Activated T-cell treated with anti-CD3 and anti-CD28 coated beads for 48 hours (primary cell): ENCODE results near the gene ZNF827.

Source experiments
- DNase-seq: peaks from one replicate; pipeline ENCODE4 v3.0.0-alpha.2; 2020; ENCODE audit warnings: low read depth

Gene ZNF827

DNA sequence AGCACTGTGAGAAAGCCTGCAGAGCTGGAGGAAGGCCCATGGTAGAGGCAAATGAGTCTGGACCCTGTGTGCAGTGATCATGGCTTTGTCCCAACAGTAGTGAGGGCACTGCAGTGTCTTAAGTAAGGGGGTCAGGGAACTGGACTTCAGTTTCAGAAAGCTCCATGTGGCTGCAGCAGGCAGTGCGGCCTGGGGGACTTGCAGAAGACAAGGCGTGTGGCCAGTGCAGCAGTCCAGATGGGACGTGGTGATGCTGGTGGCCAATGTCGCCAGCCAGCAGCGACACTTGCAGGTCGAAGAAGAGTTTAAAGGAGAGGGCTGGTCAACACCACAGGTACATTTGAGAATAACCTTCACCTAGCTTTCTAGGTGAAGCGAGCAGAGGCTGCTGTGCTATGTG, 113.4 kb downstream of the ZNF827 start:
- DNase-seq = no peak

- DNase-seq = no peak
These were observed 114.2 kb downstream of the ZNF827 start for GRCh38 chr4:145824463-145824862.

DNA sequence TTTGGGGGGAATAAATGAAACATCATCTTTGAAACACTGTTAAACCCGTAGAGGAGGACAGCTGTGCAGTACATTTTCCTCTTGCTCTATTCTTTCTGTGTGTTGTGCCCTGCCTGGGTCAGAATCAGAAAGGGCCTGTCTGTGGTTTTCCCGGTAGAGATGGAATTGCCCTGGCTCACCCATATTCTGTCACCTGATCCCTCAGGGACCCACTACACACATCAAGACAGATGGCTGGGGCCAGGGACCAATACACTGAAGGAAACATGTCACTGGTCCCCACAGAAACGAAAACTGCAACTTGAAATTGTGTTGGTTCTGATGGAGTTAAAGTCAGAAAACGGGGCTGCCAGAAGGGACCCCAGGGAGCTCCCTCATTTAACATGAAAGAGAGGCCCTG, 114.9 kb downstream of the ZNF827 start:
- DNase-seq = no peak

GRCh38 chr4:145822581-145822980, 116.0 kb downstream of the ZNF827 start:
- DNase-seq = no peak

DNA sequence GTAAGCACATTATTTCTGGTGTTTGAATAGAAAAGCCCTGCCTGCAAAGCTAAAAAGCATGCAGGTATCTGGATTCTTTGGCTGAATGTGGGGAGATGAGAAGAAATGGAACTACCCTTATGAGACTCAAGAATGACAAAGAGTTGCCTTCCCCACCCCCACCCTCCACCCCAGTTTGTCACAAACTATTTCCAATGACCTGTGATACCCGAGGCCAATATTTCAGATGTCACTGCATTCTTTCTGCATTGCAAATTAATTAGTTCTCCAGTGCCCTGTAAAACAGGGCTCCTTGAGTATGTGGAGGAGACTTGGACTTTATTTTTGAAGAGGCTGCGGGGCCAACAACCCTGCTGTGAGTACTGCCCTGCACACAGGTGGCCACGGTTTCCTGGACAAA, 116.4 kb downstream of the ZNF827 start:
- DNase-seq = no peak

DNA sequence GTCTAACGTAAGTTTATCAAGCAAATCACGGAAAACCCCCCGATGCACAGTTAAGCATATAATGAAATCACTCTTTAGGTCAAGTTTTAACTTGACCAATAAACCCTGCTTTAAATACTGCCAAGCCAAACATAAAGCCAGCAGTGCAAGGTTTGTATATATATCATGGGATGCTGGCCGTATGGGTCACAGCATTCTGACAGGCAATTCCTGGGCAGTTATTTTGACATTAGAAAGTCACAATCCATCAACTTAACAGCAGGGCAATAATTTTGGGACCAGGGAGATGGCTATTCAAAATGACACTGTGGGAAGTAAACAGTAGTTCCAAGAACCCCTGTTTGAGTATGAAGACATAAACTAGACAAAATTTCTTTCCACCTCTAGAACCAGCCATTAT, 116.9 kb downstream of the ZNF827 start:
- no peak for DNase-seq

DNA sequence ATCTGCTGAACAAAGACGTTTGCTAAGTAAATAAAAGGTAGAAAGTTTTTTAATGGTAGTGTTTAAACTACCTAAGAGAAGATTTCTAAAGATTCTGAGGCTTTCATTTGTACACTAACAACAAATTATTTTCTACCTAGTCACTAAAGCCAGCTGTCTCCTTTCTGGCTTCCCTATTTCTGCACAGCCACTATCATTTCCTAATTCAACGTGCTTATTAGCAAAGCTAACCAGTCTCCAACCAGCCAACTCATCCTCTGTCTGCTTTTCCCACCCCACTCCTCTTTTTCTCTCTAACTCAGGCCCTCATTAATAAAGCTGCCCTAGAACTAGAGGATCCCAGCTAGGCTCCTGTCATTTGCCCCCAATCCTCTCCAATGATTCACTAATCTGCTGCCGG, 118.2 kb downstream of the ZNF827 start:
- DNase-seq = no peak

GRCh38 chr4:145819853-145820181, 118.8 kb downstream of the ZNF827 start:
- DNase-seq = no peak

DNA sequence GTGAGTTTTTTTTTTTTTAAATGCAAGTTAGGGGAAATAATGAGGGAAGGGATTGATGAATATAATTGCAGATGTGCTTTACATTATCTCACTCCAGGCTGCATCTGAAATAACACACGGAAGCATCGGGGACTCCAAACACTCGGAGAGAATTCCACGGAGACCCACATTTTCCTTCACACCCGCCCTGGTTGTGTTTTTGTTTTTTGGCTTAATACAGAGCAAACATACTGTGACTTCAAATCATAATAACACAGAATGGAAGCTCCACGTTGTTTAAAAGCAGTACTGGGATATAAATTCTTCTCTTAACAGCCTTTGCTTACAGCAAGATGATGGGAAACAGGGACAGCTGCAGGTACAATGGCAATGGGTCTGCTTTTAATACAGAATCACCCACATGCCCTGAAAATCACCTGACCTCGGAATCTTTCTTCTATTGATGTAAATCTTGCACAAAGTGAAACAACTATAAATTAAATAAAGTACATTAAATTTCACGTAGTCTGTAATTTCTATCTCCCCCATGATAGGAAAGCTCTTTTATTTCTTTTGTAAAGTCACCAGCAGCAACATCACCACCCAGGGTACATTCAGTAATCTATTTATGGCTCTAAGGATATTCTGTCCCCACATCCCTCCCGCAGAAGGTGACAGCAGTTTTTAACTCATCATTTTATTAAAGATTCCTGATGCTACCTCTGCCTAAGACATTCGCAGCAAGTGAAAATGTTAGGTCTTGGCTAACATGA, 119.3 kb downstream of the ZNF827 start:
- DNase-seq = no peak

DNA sequence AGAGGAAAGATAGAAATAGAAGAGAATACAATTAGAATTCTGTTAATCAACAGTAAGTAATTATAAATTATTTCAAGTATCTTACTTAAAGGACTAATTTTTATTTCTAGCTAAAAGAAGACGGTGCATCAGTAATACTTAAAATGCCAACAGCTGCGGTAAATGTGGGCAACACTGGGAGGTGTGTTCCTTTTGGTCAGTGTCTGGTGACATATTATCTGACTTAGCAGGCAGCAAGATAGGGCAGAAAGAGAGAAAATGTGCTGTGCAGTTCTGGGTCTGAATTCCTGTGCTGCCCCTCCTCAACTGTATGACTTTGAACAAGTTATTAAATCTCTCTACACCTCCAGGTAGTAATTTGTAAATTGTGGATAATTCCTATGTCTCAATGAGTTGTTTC, 120.6 kb downstream of the ZNF827 start:
- no peak for DNase-seq

DNA sequence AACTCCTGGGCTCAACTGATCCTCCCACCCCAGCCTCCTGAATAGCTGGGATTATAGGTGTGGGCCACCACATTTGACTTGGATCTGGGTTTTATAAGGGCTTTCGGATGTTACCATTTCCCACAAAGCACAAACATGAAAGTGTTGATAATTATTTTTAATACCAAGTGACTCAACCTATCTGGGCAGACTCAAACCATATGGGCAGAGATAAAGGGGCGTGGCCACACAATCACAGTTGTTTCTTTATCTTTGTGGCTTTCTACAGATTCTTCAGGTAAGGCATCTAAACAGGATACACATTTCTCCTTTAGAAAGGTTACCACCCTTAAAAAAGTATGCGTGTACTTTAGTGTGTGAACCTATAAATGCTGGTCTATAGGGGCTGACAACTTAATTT, 122.5 kb downstream of the ZNF827 start:
- no peak for DNase-seq

DNA sequence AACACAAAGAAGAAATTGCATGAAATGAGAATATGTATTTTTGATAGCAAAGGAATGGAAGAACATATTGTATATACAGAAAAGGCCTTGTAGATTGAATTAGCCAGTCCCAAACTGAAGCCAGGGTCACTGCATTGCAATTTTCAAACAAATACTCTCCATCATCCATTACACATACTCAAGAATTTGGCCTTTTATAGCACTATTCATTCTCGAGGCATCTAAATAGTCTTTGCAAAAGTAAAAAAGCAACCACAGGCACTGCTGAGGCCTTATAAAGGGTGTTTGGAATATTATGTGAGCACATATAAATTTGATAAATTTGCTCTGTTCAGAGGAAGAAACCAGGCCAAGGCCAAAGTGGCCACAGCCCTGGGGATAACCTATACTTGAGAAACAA, 123.0 kb downstream of the ZNF827 start:
- DNase-seq = no peak

DNA sequence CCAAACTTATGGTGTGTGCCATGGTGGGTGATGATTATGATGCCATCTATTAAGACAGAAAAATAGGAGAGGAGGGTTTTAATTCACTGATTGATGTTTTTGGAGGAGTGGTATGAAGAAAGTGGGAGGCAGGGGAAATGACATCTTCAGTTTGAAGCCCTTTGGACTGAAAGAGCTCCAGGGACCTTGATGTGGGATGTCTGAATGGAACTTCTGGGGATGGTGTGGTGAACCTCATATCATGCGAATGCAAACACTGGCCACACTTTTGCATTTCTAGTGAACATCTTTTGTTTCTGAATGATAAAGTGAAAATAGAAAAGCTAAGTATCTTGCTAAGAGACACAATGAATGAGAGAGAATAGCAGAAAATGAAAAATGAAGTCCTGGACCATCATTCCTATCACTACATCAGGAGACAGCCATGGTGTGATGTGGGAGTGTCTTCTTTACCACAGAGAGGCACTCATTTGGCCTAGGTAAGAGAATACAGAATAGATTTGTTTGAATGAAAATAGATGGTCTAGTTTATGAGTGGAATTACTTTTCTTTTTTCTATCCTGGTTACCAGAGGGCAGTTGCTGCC, 123.5 kb downstream of the ZNF827 start:
- no peak for DNase-seq

- DNase-seq = no peak
These were observed 124.4 kb downstream of the ZNF827 start for GRCh38 chr4:145814246-145814645.

DNA sequence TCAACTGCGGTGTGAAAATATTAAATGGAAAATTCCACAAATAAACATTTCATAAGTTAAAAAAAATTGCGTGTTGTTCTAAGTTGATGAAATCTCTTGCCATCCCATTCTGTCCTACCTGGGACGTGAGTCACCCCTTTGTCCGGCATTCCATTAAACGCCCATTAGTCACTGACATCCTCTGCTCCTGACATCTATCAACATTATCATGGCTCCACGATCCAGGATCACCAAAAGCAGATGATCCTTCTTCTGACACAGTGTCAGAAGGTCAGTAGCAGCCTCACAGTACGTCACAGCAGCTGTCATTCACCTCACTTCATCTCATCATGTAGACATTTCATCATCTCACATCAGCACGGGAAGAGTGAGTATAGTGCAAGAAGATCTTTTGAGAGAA, 125.7 kb downstream of the ZNF827 start:
- no peak for DNase-seq

DNA sequence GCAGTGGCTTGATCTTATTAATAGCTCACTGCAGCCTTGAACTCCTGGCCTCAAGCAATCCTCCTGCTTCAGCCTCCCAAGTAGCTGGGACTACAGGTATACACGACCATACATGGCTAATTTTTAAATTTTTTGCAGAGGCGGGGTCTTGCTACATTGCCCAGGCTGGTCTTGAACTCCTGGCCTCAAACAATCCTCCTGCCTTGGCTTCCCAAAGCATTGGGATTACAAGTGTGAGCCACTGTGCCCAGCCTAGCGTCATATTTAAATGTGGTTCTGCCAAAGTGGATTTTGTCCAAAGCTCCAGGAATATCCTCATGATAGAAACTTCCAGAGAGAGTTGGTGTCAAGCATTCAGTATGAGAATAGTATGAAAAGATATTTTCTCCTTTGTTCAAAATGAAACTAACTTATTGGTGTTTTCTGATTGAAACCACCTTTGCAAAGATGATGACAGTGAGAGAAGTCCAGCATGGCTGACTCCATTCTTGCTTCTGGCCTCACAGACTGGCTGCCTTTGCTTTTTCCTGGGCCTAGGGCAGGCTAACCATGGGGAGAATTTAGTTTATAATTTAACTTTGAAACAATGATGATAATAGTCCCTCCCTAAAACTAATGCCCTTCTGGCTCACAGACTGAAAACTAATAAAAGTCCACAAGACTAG, 129.6 kb downstream of the ZNF827 start:
- DNase-seq = no peak

GRCh38 chr4:145808021-145808650, 130.5 kb downstream of the ZNF827 start:
- DNase-seq = no peak

DNA sequence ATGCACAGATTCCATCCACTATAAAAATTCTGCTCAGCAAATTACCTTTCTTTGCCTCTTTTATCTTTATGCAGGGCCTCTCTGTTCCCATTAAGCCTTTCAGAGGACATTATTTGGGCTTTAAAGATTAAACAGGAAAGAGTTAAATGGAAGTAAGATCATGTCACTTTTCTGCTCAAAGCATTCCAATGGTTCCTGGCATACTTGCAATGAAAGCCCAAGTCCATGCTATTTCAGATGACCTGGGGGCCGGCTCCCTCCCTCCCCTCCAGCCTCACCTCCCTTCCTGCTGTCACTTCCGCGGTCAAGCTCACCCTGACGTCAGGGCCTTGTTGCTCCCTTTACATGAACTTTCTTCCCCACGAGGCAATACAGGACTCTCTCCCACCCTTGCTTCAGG, 133.1 kb downstream of the ZNF827 start:
- DNase-seq = no peak

DNA sequence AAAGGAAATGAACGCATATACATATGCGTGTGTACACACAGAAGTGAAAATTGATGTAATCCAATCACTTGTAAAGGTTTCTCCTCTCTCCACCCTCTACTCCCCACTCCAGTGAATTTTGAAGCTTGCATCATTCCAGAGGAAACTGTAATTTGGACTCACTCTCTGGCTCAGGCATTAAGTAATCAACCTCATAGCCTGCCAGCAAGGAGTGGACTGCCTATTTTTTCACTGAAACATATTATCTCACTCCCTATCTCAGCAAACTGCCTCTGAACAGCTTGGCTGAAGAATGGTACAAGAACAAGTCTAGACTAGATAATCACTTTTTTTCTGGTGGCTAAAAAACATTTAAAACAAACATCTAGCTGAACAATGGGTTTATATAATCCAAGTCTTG, 134.5 kb downstream of the ZNF827 start:
- no peak for DNase-seq

- no peak for DNase-seq
These were observed 139.4 kb downstream of the ZNF827 start for GRCh38 chr4:145799223-145799622.

GRCh38 chr4:145797278-145797677, 141.3 kb downstream of the ZNF827 start:
- no peak for DNase-seq

DNA sequence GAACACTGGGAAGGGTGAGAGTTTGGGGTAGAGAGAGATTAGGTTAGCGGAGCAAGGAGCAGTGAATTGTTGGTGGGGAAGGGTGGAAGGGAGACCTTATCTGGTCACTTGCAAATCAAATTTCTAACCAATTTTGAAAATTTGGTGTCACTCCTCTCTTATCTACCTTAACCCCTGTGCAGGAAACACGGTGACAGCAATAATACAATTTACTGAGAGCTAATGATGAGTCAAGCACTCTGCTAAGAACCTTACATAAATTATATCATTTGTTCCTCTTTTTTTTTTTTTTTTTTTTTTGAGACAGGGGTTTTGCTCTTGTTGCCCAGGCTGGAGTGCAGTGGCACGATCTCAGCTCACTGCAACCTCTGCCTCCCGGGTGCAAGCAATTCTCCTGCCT, 142.3 kb downstream of the ZNF827 start:
- no peak for DNase-seq

GRCh38 chr4:145795521-145795920, 143.1 kb downstream of the ZNF827 start:
- no peak for DNase-seq
